Measurements from ENCODE around the gene REM1. TPM values are rescaled to one million over a fixed set of nuclear protein-coding genes. Genes with fewer than 3 reads are reported as not detected.

Gene REM1
- total RNA-seq, 2 donors from 2014 or later, result 1.3 to 4.9 TPM

GRCh38 chr20:31485450-31486339 lies 10.6 kb downstream of the REM1 start:
- Histone ChIP-seq H3K27ac (peak overlapping the region; percentile 35 to 49), H3K27me3 (replicated peaks; ENCODE audit: insufficient read depth) (peaks cover 3% of the 10 kb centered on the region), H3K4me3 (no peak overlapping the region), H3K9me3 (no peaks in the 10 kb centered on the region), H3K36me3 (no peaks in the 10 kb centered on the region), H3K4me1 (replicated peaks) (no peaks in the 10 kb centered on the region)
- TF ChIP-seq CTCF (IDR thresholded peaks at IDR 0.05) (no peak), POLR2AphosphoS5 (IDR thresholded peaks at IDR 0.05) (no peak), POLR2A (IDR thresholded peaks at IDR 0.05) (no peak)
- DNase-seq (ENCODE audit: low spot score), result no peak
- WGBS, result 12% methylated on average over 30 of the region's 31 CpGs
- intact Hi-C loops (cut with DNase I), result no loop called here

GRCh38 chr20:31488115-31488514 lies 13.0 kb downstream of the REM1 start:
- intact Hi-C loops (cut with DNase I), result no loop called here
- no peaks in the 10 kb centered on the region for H3K9me3 ChIP-seq
- no peak for TF ChIP-seq POLR2AphosphoS5 (IDR thresholded peaks at IDR 0.05)
- TF ChIP-seq POLR2A (IDR thresholded peaks at IDR 0.05), result no peak
- no peak for TF ChIP-seq CTCF (IDR thresholded peaks at IDR 0.05)
- H3K27me3 ChIP-seq (replicated peaks; ENCODE audit: insufficient read depth), result peaks cover 3% of the 10 kb centered on the region
- H3K36me3 ChIP-seq, result no peaks in the 10 kb centered on the region
- WGBS, result 44% methylated on average over 2 of the region's 2 CpGs
- H3K4me3 ChIP-seq, result no peak overlapping the region
- H3K4me1 ChIP-seq (replicated peaks), result no peaks in the 10 kb centered on the region
- no peak for DNase-seq (ENCODE audit: low spot score)
- no peak overlapping the region for H3K27ac ChIP-seq

GRCh38 chr20:31489152-31489551 lies 14.1 kb downstream of the REM1 start:
- Histone ChIP-seq H3K4me3 (no peak overlapping the region), H3K36me3 (no peaks in the 10 kb centered on the region), H3K9me3 (no peaks in the 10 kb centered on the region), H3K27ac (no peak overlapping the region), H3K27me3 (replicated peaks; ENCODE audit: insufficient read depth) (peaks cover 3% of the 10 kb centered on the region), H3K4me1 (replicated peaks) (no peaks in the 10 kb centered on the region)
- DNase-seq (ENCODE audit: low spot score), result no peak
- 83% methylated on average over 3 of the region's 3 CpGs for WGBS
- intact Hi-C loops (cut with DNase I), result no loop called here
- no peak for TF ChIP-seq POLR2A (IDR thresholded peaks at IDR 0.05)
- TF ChIP-seq CTCF (IDR thresholded peaks at IDR 0.05), result no peak
- TF ChIP-seq POLR2AphosphoS5 (IDR thresholded peaks at IDR 0.05), result no peak

- H3K27ac ChIP-seq, result no peak overlapping the region
- H3K4me3 ChIP-seq, result no peak overlapping the region
- H3K4me1 ChIP-seq (replicated peaks), result no peaks in the 10 kb centered on the region
- H3K36me3 ChIP-seq, result no peaks in the 10 kb centered on the region
- 89% methylated on average over 3 of the region's 3 CpGs for WGBS
- no peak for DNase-seq (ENCODE audit: low spot score)
- H3K9me3 ChIP-seq, result no peaks in the 10 kb centered on the region
- intact Hi-C loops (cut with DNase I), result no loop called here
- H3K27me3 ChIP-seq (replicated peaks; ENCODE audit: insufficient read depth), result peaks cover under 1% of the 10 kb centered on the region
- no peak for TF ChIP-seq POLR2A (IDR thresholded peaks at IDR 0.05)
- TF ChIP-seq CTCF (IDR thresholded peaks at IDR 0.05), result no peak
- TF ChIP-seq POLR2AphosphoS5 (IDR thresholded peaks at IDR 0.05), result no peak
Observed at GRCh38 chr20:31490752-31491151, 15.7 kb downstream of the REM1 start.

GRCh38 chr20:31494131-31494530 lies 19.0 kb downstream of the REM1 start:
- H3K36me3 ChIP-seq, result no peaks in the 10 kb centered on the region
- 62% methylated on average over 2 of the region's 2 CpGs for WGBS
- H3K27ac ChIP-seq, result no peak overlapping the region
- no peak overlapping the region for H3K4me3 ChIP-seq
- no peak for DNase-seq (ENCODE audit: low spot score)
- intact Hi-C loops (cut with DNase I), result no loop called here
- no peak for TF ChIP-seq CTCF (IDR thresholded peaks at IDR 0.05)
- no peak for TF ChIP-seq POLR2AphosphoS5 (IDR thresholded peaks at IDR 0.05)
- TF ChIP-seq POLR2A (IDR thresholded peaks at IDR 0.05), result no peak
- no peaks in the 10 kb centered on the region for H3K9me3 ChIP-seq
- H3K27me3 ChIP-seq (replicated peaks; ENCODE audit: insufficient read depth), result no peaks in the 10 kb centered on the region
- H3K4me1 ChIP-seq (replicated peaks), result no peaks in the 10 kb centered on the region
